Measurements from ENCODE around the gene ZC2HC1C.

ZC2HC1C gene

GRCh38 chr14:75069121-75069810 is at the start of gene ZC2HC1C:
ZC2HC1C (plus strand) TSS chr14:75069641; CDS start chr14:75070574, 933 bp downstream.
- peak; percentile 69 for DNase-seq (ENCODE audit: low read depth)

GRCh38 chr14:75022655-75023054 is 46.8 kb upstream of the ZC2HC1C start:
- DNase-seq (ENCODE audit: low read depth): no peak

- DNase-seq (ENCODE audit: low read depth): no peak
Observed at GRCh38 chr14:75023108-75023507, 46.3 kb upstream of the ZC2HC1C start.

GRCh38 chr14:75025082-75025481 is 44.4 kb upstream of the ZC2HC1C start:
- no peak for DNase-seq (ENCODE audit: low read depth)

- no peak for DNase-seq (ENCODE audit: low read depth)
Observed at GRCh38 chr14:75025876-75026275, 43.6 kb upstream of the ZC2HC1C start.

GRCh38 chr14:75030147-75030546 is 39.3 kb upstream of the ZC2HC1C start:
- no peak for DNase-seq (ENCODE audit: low read depth)

GRCh38 chr14:75032939-75033338 is 36.5 kb upstream of the ZC2HC1C start:
- DNase-seq (ENCODE audit: low read depth): no peak

- no peak for DNase-seq (ENCODE audit: low read depth)
Observed at GRCh38 chr14:75040507-75040906, 28.9 kb upstream of the ZC2HC1C start.

- no peak for DNase-seq (ENCODE audit: low read depth)
Observed at GRCh38 chr14:75040959-75041358, 28.5 kb upstream of the ZC2HC1C start.

- DNase-seq (ENCODE audit: low read depth): no peak
Observed at GRCh38 chr14:75041613-75042012, 27.8 kb upstream of the ZC2HC1C start.

GRCh38 chr14:75042035-75042434 is 27.4 kb upstream of the ZC2HC1C start:
- no peak for DNase-seq (ENCODE audit: low read depth)

GRCh38 chr14:75044322-75044721 is 25.1 kb upstream of the ZC2HC1C start:
- no peak for DNase-seq (ENCODE audit: low read depth)

GRCh38 chr14:75044752-75045151 is 24.7 kb upstream of the ZC2HC1C start:
- DNase-seq (ENCODE audit: low read depth): no peak

- DNase-seq (ENCODE audit: low read depth): no peak
Observed at GRCh38 chr14:75046275-75046674, 23.2 kb upstream of the ZC2HC1C start.

GRCh38 chr14:75046899-75047298 is 22.5 kb upstream of the ZC2HC1C start:
- no peak for DNase-seq (ENCODE audit: low read depth)

- DNase-seq (ENCODE audit: low read depth): no peak
Observed at GRCh38 chr14:75047506-75047905, 21.9 kb upstream of the ZC2HC1C start.

- DNase-seq (ENCODE audit: low read depth): no peak
Observed at GRCh38 chr14:75048101-75048500, 21.3 kb upstream of the ZC2HC1C start.

GRCh38 chr14:75049136-75049535 is 20.3 kb upstream of the ZC2HC1C start:
- DNase-seq (ENCODE audit: low read depth): no peak

- no peak for DNase-seq (ENCODE audit: low read depth)
Observed at GRCh38 chr14:75049731-75050201, 19.7 kb upstream of the ZC2HC1C start.

- DNase-seq (ENCODE audit: low read depth): peak; percentile 74
Observed at GRCh38 chr14:75050852-75051555, 18.4 kb upstream of the ZC2HC1C start, which contains the start of gene MLH3. MLH3 (minus strand) TSS chr14:75051467; CDS start chr14:75049655, 1,812 bp downstream.

- no peak for DNase-seq (ENCODE audit: low read depth)
Observed at GRCh38 chr14:75051556-75051899, 17.9 kb upstream of the ZC2HC1C start.

- DNase-seq (ENCODE audit: low read depth): no peak
Observed at GRCh38 chr14:75053396-75054291, 15.8 kb upstream of the ZC2HC1C start.

All from activated T-cell treated with anti-CD3 and anti-CD28 coated beads for 48 hours (primary cell).